SU-DHL-6 (cell line): ENCODE results near the gene SLC39A3.

ENCODE experiments used
- CTCF ChIP-seq: fragments of 200-600 bp; sonication (generic); IDR thresholded peaks from one replicate; pipeline ENCODE4 v1.5.1; 2017; ENCODE audit warnings: antibody characterized with exemption, mild to moderate bottlenecking, low read length, moderate library complexity; ENCODE audit not compliant: insufficient read depth, poor library complexity, severe bottlenecking
- EZH2phosphoT487 ChIP-seq: fragments of 200-600 bp; sonication (generic), shearing (Covaris generic); conservative IDR thresholded peaks from 2 replicates; pipeline ENCODE4 v1.6.1; 2018; ENCODE audit warnings: mild to moderate bottlenecking, antibody characterized with exemption, low read length, moderate library complexity, mixed read lengths

- TF ChIP-seq CTCF (no peak), EZH2phosphoT487 (no peak)
These were observed 468 bp upstream of the SLC39A3 start for GRCh38 chr19:2740314-2740656.
